ENCODE results near the gene RASGRF2. TPM values are rescaled to one million over a fixed set of nuclear protein-coding genes. Genes with fewer than 3 reads are reported as not detected.

RASGRF2 gene
- polyA plus RNA-seq, 1 donor from 2014 or later, result 0.42 TPM

DNA sequence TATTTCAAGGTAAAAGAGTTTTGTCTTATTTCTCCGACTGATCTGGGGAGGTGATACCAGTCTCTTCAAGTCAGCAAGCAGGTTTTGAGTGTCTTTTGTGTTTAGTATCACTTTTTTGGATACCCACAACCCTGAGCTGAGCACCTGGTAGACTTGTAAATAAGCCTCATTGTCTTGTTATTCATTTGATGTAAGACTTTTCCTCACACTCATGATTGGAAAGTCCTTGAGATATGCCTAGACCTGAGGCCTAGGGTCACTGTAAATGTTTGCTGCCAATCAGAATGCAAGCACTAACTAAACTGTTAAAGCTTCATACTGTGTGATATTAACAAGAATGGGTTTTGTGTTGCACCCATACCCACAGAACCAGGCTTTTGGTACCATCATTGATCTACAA is 172.2 kb downstream of the RASGRF2 start:
- TF ChIP-seq EZH2 (IDR thresholded peaks at IDR 0.05; ENCODE audit: borderline replicate concordance, insufficient read depth, low read length, poor library complexity, severe bottlenecking) (no peak), TAF1 (IDR thresholded peaks at IDR 0.05; ENCODE audit: low read depth) (no peak), CTCF (IDR thresholded peaks at IDR 0.05; ENCODE audit: poor library complexity, severe bottlenecking) (no peak), EP300 (conservative IDR thresholded peaks at IDR 0.05; ENCODE audit: poor library complexity, severe bottlenecking) (no peak), SMC3 (conservative IDR thresholded peaks at IDR 0.05; ENCODE audit: poor library complexity) (no peak), REST (IDR thresholded peaks at IDR 0.05; ENCODE audit: borderline replicate concordance) (no peak), MXI1 (conservative IDR thresholded peaks at IDR 0.05; ENCODE audit: poor library complexity, severe bottlenecking) (no peak)
- H3K4me2 ChIP-seq (ENCODE audit: low read length), result no peak overlapping the region
- H3K27ac ChIP-seq (ENCODE audit: low read length), result no peak overlapping the region

DNA sequence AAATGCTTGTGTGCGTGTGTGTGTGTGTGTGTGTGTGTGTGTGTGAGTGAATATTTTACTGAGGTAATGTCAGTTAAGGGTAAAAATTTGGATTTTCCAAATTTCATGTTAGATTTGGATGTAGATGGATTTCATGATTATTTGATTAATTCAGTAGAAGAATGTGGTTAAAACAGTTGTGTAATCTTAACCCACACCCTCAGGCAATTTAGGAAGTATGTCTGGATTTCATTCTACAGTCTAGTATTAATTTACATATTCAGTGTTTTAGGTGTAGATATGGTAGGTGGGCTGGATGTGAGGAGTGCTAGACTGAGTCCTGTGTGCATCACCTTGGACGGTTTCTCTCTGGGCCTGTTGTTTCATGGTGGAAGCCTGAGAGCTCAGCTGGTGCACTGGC is 173.9 kb downstream of the RASGRF2 start:
- no peaks in the 10 kb centered on the region for H3K36me3 ChIP-seq (ENCODE audit: insufficient read depth, low read length)
- no peaks in the 10 kb centered on the region for H3K9me2 ChIP-seq (ENCODE audit: insufficient read depth, low read length)
- TF ChIP-seq SMC3 (conservative IDR thresholded peaks at IDR 0.05; ENCODE audit: poor library complexity), result no peak
- TF ChIP-seq EZH2 (IDR thresholded peaks at IDR 0.05; ENCODE audit: borderline replicate concordance, insufficient read depth, low read length, poor library complexity, severe bottlenecking), result no peak
- no peak for TF ChIP-seq RAD21 (conservative IDR thresholded peaks at IDR 0.05)
- no peak for TF ChIP-seq MXI1 (conservative IDR thresholded peaks at IDR 0.05; ENCODE audit: poor library complexity, severe bottlenecking)
- no peak for TF ChIP-seq REST (IDR thresholded peaks at IDR 0.05; ENCODE audit: borderline replicate concordance)
- TF ChIP-seq POLR2AphosphoS5 (IDR thresholded peaks at IDR 0.05), result no peak
- TF ChIP-seq EP300 (conservative IDR thresholded peaks at IDR 0.05; ENCODE audit: poor library complexity, severe bottlenecking), result no peak
- no peak for TF ChIP-seq CTCF (IDR thresholded peaks at IDR 0.05; ENCODE audit: poor library complexity, severe bottlenecking)
- no peak for TF ChIP-seq TAF1 (IDR thresholded peaks at IDR 0.05; ENCODE audit: low read depth)
- H3K27ac ChIP-seq (ENCODE audit: low read length), result no peak overlapping the region
- no peak overlapping the region for H3K4me3 ChIP-seq (ENCODE audit: low read length)
- H3F3A ChIP-seq (ENCODE audit: insufficient read depth, low read length, poor library complexity, severe bottlenecking), result no peaks in the 10 kb centered on the region
- no peak overlapping the region for H2AFZ ChIP-seq (ENCODE audit: low read depth, low read length)
- no peak overlapping the region for H3K9ac ChIP-seq (ENCODE audit: low read length)
- H3K9me3 ChIP-seq (ENCODE audit: low read length), result no peaks in the 10 kb centered on the region
- no peaks in the 10 kb centered on the region for H3K79me2 ChIP-seq (replicated peaks; ENCODE audit: insufficient read depth, low read length)
- no peaks in the 10 kb centered on the region for H3K27me3 ChIP-seq (ENCODE audit: insufficient read depth, low read depth, low read length)
- H3K4me2 ChIP-seq (ENCODE audit: low read length), result no peak overlapping the region
- H4K20me1 ChIP-seq (ENCODE audit: insufficient read depth), result no peaks in the 10 kb centered on the region

More for the DNA sequence above, 172.2 kb downstream of the RASGRF2 start:
- Histone ChIP-seq H3K9ac (ENCODE audit: low read length) (no peak overlapping the region), H3K4me3 (ENCODE audit: low read length) (no peak overlapping the region), H2AFZ (ENCODE audit: low read depth, low read length) (no peak overlapping the region), H3K36me3 (ENCODE audit: insufficient read depth, low read length) (no peaks in the 10 kb centered on the region), H3F3A (ENCODE audit: insufficient read depth, low read length, poor library complexity, severe bottlenecking) (no peaks in the 10 kb centered on the region), H4K20me1 (ENCODE audit: insufficient read depth) (no peaks in the 10 kb centered on the region), H3K9me3 (ENCODE audit: low read length) (no peaks in the 10 kb centered on the region), H3K79me2 (replicated peaks; ENCODE audit: insufficient read depth, low read length) (no peaks in the 10 kb centered on the region), H3K9me2 (ENCODE audit: insufficient read depth, low read length) (no peaks in the 10 kb centered on the region), H3K27me3 (ENCODE audit: insufficient read depth, low read depth, low read length) (no peaks in the 10 kb centered on the region)
